ENCODE measurements around the gene FBH1. TPM values are rescaled to one million over a fixed set of nuclear protein-coding genes. Genes with fewer than 3 reads are reported as not detected.

FBH1 gene
- total and polyA plus RNA-seq, 10 of the 15 experiments (the other 5 are each of a cell fraction or from before 2014, with no cell fraction given), result 6.1 to 67.6 (median 47.2) TPM

GRCh38 chr10:5873515-5873995 is 16.5 kb upstream of the FBH1 start:
- H3K9ac ChIP-seq (ENCODE audit: control insufficient read depth, insufficient read depth, low read length), result peak overlapping the region; percentile 39; the same call in 1 of the 2 replicates
- in situ Hi-C loops (cut with MboI) (loop anchor here (5.0 kb wide), 1 partner anchor 431 kb away; no protein-coding TSS in a partner anchor), intact Hi-C loops (cut with micrococcal nuclease; ENCODE audit: unreplicated experiment) (loop anchor here (1.0 to 5.0 kb wide), 3 partner anchors 61 to 243 kb away; no protein-coding TSS in a partner anchor)
- peak; percentile 98 for ATAC-seq
- H3K36me3 ChIP-seq (ENCODE audit: control insufficient read depth in 2 of 2, insufficient read depth in 2 of 2, low read length in 1 of 2), result peaks cover 2 to 4% of the 10 kb centered on the region in 2 experiments; a peak in 3 of 4 replicates
- peak overlapping the region; percentile 91 for H2AFZ ChIP-seq (ENCODE audit: control insufficient read depth, low read depth, low read length)
- DNase-seq (ENCODE audit: low read depth, low spot score), result peak; percentile 59
- 2% methylated on average over 9 of the region's 9 CpGs for WGBS (ENCODE audit: insufficient coverage, insufficient replicate concordance, low lambda C conversion rate, missing lambda C conversion rate)
- CTCF ChIA-PET, result interaction anchor here (0.7 to 4.3 kb wide), 22 partner anchors 11 to 533 kb away, joined by 3 to 39 read pairs (median 4); partner anchors contain the start of genes ANKRD16, FBH1, GDI2 and TASOR2
- H3K4me3 ChIP-seq, result peak overlapping the region; percentile 26; the same call in 1 of the 2 replicates
- H3K27ac ChIP-seq (ENCODE audit: control insufficient read depth, insufficient read depth), result 0 out of 2 replicates have a peak overlapping the region, but pooled peaks have one; percentile 18
- no peaks in the 10 kb centered on the region for H3K79me2 ChIP-seq (ENCODE audit: control insufficient read depth, insufficient read depth, low read length)
- peak overlapping the region; percentile 74 for H3K4me2 ChIP-seq (ENCODE audit: control insufficient read depth, insufficient read depth)
- no TSS peak for BruUV-seq (replicated peaks)
- H3K4me1 ChIP-seq (ENCODE audit: control insufficient read depth, insufficient read depth, low read length), result peaks cover 3% of the 10 kb centered on the region
- POLR2A ChIA-PET, result interaction anchor here (0.6 to 2.2 kb wide), 8 partner anchors 9 to 131 kb away, joined by 3 to 6 read pairs (median 4); no protein-coding TSS in a partner anchor
- no peaks in the 10 kb centered on the region for H4K20me1 ChIP-seq (ENCODE audit: control insufficient read depth, insufficient read depth)
- no peaks in the 10 kb centered on the region for H3K27me3 ChIP-seq (replicated peaks in 1 of 2; ENCODE audit: control insufficient read depth in 2 of 2, insufficient read depth in 2 of 2, low read length in 1 of 2)
- SMC1A ChIA-PET (ENCODE audit: uncharacterized antibody, unreplicated experiment), result interaction anchor here (0.6 to 3.6 kb wide), 24 partner anchors 11 to 784 kb away, joined by 3 to 28 read pairs (median 4); partner anchors contain the start of gene GDI2
- RAD21 ChIA-PET (ENCODE audit: unreplicated experiment), result interaction anchor here (0.8 to 3.6 kb wide), 12 partner anchors 11 to 244 kb away, joined by 3 to 23 read pairs (median 4); partner anchors contain the start of genes ANKRD16 and FBH1
- FAIRE-seq, result peak; percentile 91
- H3K9me3 ChIP-seq (replicated peaks; ENCODE audit: control insufficient read depth, insufficient read depth, low read length), result peaks cover 1% of the 10 kb centered on the region; the same call in 2 of the 3 replicates
- TF ChIP-seq FOXK2 (IDR thresholded peaks at IDR 0.05), result no peak
- no peak for TF ChIP-seq NFXL1 (IDR thresholded peaks at IDR 0.05; ENCODE audit: borderline replicate concordance)
- TF ChIP-seq EZH2 (IDR thresholded peaks at IDR 0.05; ENCODE audit: borderline replicate concordance, control insufficient read depth, low read depth, low read length), result no peak
- TF ChIP-seq ATF3 (IDR thresholded peaks at IDR 0.05; ENCODE audit: borderline replicate concordance, extremely low read depth, low read depth, low read length), result no peak
- TF ChIP-seq DPF2 (IDR thresholded peaks at IDR 0.05), result no peak
- no peak for TF ChIP-seq ATF7 (IDR thresholded peaks at IDR 0.05; ENCODE audit: low read depth)
- no peak for TF ChIP-seq ZBTB11 (CRISPR knock-in tag; IDR thresholded peaks at IDR 0.05)
- no peak for TF ChIP-seq MTA3 (IDR thresholded peaks at IDR 0.05; ENCODE audit: borderline replicate concordance, low read length)
- no peak for TF ChIP-seq ETV6 (conservative IDR thresholded peaks at IDR 0.05 in 1 of 2, IDR thresholded peaks at IDR 0.05 in 1 of 2; ENCODE audit: borderline replicate concordance in 1 of 2, low read depth in 1 of 2)
- TF ChIP-seq ATF2 (IDR thresholded peaks at IDR 0.05; ENCODE audit: low read length), result no peak
- no peak for TF ChIP-seq MAX (IDR thresholded peaks at IDR 0.05; ENCODE audit: low read depth, low read length)
- no peak for TF ChIP-seq ZNF592 (IDR thresholded peaks at IDR 0.05)

Data from GM12878 (cell line).